Stimulated activated CD4-positive, alpha-beta T cell treated with anti-CD3 and anti-CD28 coated beads, TNF-alpha, amount 100 ng/mL, for 1 hour (primary cell): ENCODE results near the gene LTBP3.
A peak's percentile ranks its signal among the peaks of the same experiment; 100 is the strongest.
"Not testable (repeated sequence)": the region's sequence is repeated elsewhere in the genome, so short reads cannot be mapped to it uniquely, and the experiment has no call there.

Experiments used
- DNase-seq, 3 donors: peaks; one replicate each; pipeline ENCODE4 v3.0.0-alpha.2; 2020; ENCODE audit warnings: low read depth in 3 of 3, low spot score in 1 of 3

The LTBP3 gene

GRCh38 chr11:65538232-65538914 lies 19.8 kb downstream of the LTBP3 start:
- DNase-seq, result no peak

GRCh38 chr11:65537620-65538231 lies 20.4 kb downstream of the LTBP3 start:
- DNase-seq, result no peak

- DNase-seq, result no peak
These were observed 20.9 kb downstream of the LTBP3 start for GRCh38 chr11:65537296-65537597.

- DNase-seq, result no peak
These were observed 21.5 kb downstream of the LTBP3 start for GRCh38 chr11:65536412-65537295.

DNA sequence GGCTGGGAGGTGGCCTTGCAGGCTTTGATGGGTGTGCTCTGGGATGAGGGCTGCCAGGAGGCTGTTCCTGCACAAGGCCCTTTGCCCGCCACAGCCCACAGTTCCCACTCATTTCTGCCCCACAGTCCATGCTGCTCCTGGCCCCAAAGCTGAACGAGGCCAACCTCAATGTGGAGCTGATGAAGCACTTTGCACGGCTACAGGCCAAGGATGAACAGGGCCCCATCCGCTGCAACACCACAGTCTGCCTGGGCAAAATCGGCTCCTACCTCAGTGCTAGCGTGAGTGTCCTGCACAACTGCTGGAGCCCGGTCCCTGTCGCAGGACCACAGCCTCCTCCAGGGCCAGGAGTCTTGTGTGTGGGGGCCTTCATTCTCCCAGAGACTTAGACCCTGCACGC lies 23.1 kb downstream of the LTBP3 start:
- no peak for DNase-seq

- DNase-seq, result no peak
These were observed 25.6 kb downstream of the LTBP3 start for GRCh38 chr11:65532388-65533064.

- DNase-seq, result no peak
These were observed 28.0 kb downstream of the LTBP3 start for GRCh38 chr11:65530157-65530496.

GRCh38 chr11:65529475-65530156 lies 28.5 kb downstream of the LTBP3 start:
- no peak for DNase-seq

DNA sequence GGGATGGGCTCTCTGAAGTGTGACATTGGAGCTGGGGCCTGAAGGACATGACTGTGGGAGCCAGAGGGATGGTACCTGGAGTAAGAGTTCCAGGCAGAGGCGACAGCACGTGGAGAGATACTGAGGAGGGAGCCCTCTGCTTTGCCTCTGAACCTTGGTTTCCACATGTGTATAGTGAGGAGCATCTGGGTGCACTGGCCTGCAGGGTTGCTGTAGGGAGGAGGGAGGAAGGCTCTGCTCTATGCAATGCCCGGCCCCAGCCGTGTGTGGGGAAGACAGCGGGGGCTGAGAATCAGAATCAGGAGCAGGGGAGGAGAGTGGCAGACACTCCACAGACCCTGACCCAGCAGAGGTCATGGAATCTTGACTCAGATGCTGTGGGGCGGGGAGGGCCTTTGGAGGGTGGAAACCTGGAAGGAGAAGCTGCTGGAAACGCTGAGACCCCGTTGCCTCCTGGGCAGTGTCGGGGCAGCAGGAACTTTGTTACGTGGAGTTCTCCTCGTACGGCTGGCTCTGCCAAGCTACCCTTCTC lies 29.3 kb downstream of the LTBP3 start:
- no peak for DNase-seq

DNA sequence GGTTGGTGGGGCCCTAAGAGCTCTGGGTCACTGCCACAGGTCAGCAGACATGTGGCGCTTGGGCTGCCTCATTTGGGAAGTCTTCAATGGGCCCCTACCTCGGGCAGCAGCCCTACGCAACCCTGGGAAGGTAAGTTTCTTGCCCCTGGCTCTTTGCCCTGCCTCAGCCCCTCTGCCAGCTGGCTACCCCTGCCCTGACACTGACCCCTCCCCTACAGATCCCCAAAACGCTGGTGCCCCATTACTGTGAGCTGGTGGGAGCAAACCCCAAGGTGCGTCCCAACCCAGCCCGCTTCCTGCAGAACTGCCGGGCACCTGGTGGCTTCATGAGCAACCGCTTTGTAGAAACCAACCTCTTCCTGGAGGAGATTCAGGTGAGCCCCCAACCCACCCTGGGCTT lies 31.4 kb downstream of the LTBP3 start:
- no peak for DNase-seq

GRCh38 chr11:65525546-65526480 lies 32.3 kb downstream of the LTBP3 start:
- DNase-seq, result no peak

GRCh38 chr11:65524741-65525545 lies 33.2 kb downstream of the LTBP3 start, which contains the start of gene SCYL1:
TSS of gene SCYL1 (plus strand) at chr11:65525083. CDS start at chr11:65525154, 71 bp downstream.
- peak; percentile 64 to 83 (median 77) for DNase-seq

- DNase-seq, result no peak
These were observed 34.0 kb downstream of the LTBP3 start for GRCh38 chr11:65524014-65524740.

- DNase-seq, result not testable (repeated sequence)
These were observed 34.6 kb downstream of the LTBP3 start for GRCh38 chr11:65523631-65523968.

DNA sequence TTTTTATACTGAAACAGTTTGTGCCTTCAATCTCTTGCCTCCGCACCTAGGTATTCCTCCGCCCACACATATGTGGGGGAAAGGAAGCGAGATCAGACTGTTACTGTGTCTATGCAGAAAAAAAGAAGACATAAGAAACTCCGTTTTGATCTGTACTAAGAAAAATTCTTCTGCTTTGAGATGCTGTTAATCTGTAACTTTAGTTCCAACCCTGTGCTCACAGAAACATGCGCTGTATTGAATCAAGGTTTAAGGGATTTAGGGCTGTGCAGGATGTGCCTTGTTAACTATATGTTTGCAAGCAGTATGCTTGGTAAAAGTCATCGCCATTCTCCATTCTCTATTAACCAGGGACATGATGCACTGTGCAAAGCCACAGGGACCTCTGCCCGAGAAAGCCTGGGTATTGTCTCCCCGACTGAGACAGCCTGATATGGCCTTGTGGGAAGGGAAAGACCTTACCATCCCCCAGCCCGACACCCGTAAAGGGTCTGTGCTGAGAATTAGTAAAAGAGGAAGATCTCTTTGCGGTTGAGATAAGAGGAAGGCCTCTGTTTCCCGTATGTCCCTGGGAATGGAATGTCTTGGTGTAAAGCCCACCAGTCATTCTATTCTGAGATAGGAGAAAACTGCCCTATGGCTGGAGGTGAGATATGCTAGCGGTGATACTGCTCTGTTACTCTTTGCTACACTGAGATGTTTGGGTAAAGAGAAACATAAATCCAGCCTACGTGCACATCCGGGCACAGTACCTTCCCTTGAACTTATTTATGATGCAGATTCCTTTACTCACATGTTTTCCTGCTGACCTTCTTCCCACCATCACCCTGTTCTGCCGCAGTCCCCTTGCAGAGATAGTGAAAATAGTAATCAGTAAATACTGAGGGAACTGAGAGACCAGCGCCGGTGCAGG lies 35.2 kb downstream of the LTBP3 start:
- DNase-seq, result not testable (repeated sequence)

GRCh38 chr11:65521777-65522521 lies 36.2 kb downstream of the LTBP3 start:
- not testable (repeated sequence) for DNase-seq
